ENCODE data around the gene KCTD8.

The KCTD8 gene

GRCh38 chr4:44160776-44161367, 287.7 kb downstream of the KCTD8 start:
- H3K4me3 ChIP-seq (replicated peaks; ENCODE audit: low read depth, low read length): no peak overlapping the region
- H3K27me3 ChIP-seq (replicated peaks; ENCODE audit: control insufficient read depth, insufficient read depth, low read length): no peaks in the 10 kb centered on the region
- TF ChIP-seq CTCF (IDR thresholded peaks at IDR 0.05; ENCODE audit: insufficient read depth, low read length, poor library complexity, severe bottlenecking): no peak
- H3K36me3 ChIP-seq (ENCODE audit: control insufficient read depth, insufficient read depth, low read length): no peaks in the 10 kb centered on the region
- no peak for DNase-seq (ENCODE audit: extremely low read depth, insufficient read length)

GRCh38 chr4:44159991-44160390, 288.6 kb downstream of the KCTD8 start:
- no peak for DNase-seq (ENCODE audit: extremely low read depth, insufficient read length)

DNA sequence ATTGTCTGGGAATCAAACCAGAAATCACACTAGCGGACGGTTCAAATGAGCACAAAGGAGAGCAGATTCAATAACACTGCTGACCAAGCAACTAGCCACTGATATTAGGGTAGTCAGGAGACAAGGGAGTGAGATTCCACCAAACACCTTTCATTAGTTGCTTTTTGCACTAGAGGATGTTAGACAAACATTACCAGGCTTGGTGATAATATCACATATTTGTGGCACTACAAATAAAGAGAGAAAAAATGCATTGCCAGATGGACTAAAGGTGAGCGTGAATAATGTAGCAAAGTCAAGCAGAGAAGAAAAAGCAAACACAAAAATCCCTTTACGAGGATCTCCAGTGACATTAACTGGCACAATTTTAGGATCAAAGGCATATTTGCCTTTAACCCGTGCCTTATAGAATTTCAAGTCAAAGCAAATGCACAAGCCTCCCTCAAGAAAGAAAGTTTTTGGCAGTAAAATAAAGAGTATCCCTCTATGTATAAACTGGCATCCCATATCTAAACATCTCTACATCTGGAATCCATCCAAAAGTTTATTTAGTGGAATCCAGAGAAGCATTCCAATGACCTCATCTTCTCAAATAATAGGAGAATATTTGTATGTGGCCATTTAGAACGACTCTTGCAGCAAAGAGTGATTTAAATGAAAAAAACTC, 290.9 kb downstream of the KCTD8 start:
- Histone ChIP-seq H3K4me3 (replicated peaks; ENCODE audit: low read depth, low read length) (no peak overlapping the region), H3K36me3 (ENCODE audit: control insufficient read depth, insufficient read depth, low read length) (no peaks in the 10 kb centered on the region), H3K27me3 (replicated peaks; ENCODE audit: control insufficient read depth, insufficient read depth, low read length) (no peaks in the 10 kb centered on the region)
- TF ChIP-seq CTCF (IDR thresholded peaks at IDR 0.05; ENCODE audit: insufficient read depth, low read length, poor library complexity, severe bottlenecking): no peak
- DNase-seq (ENCODE audit: extremely low read depth, insufficient read length): no peak

More at GRCh38 chr4:44159991-44160390, 288.6 kb downstream of the KCTD8 start:
- no peaks in the 10 kb centered on the region for H3K36me3 ChIP-seq (ENCODE audit: control insufficient read depth, insufficient read depth, low read length)
- H3K27me3 ChIP-seq (replicated peaks; ENCODE audit: control insufficient read depth, insufficient read depth, low read length): no peaks in the 10 kb centered on the region
- no peak for TF ChIP-seq CTCF (IDR thresholded peaks at IDR 0.05; ENCODE audit: insufficient read depth, low read length, poor library complexity, severe bottlenecking)
- H3K4me3 ChIP-seq (replicated peaks; ENCODE audit: low read depth, low read length): no peak overlapping the region

DNA sequence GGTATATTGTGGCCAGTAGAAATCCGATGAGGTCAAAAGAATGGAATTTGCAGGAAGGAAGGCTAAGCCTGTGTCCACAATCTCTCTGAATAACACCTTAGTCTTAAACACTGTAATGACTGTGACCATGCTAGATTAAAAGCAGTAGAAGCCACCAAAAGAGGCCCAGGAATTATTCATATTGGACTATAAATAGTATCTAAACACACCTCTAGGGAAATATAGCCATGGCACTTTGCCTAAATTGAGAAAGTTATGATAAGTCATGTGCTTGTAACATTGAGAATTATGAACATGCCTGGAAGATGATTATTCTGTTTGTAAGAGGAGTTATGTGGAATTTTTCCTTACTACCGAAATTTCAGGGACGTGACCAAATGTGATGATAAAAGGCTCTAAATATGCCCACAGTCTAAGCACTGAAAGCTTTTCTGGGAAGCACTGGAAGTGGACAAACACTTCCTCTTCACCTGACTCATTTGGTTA, 298.5 kb downstream of the KCTD8 start:
- no peak for TF ChIP-seq CTCF (IDR thresholded peaks at IDR 0.05; ENCODE audit: insufficient read depth, low read length, poor library complexity, severe bottlenecking)
- H3K27me3 ChIP-seq (replicated peaks; ENCODE audit: control insufficient read depth, insufficient read depth, low read length): no peaks in the 10 kb centered on the region
- H3K36me3 ChIP-seq (ENCODE audit: control insufficient read depth, insufficient read depth, low read length): no peaks in the 10 kb centered on the region
- DNase-seq (ENCODE audit: extremely low read depth, insufficient read length): no peak
- no peak overlapping the region for H3K4me3 ChIP-seq (replicated peaks; ENCODE audit: low read depth, low read length)

DNA sequence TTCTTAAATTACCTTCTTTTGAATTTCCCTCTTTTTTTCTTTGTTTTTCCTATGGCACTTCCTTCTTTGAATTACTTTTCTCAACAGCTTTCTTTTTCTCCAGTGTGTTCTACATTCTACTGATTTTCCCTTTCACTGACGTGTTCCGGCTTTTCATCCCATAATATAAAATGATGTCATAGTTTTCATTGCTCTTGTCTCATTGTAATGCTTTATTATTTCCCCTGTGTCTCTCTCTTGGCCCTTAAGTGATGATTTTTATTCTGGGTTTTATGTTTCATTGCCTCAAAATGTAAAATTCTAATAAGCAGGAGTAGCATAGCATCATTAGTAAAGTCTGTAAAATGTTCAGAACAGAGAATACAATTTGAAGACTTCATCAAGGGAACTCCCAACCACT, 299.3 kb downstream of the KCTD8 start:
- no peak for TF ChIP-seq CTCF (IDR thresholded peaks at IDR 0.05; ENCODE audit: insufficient read depth, low read length, poor library complexity, severe bottlenecking)
- Histone ChIP-seq H3K36me3 (ENCODE audit: control insufficient read depth, insufficient read depth, low read length) (no peaks in the 10 kb centered on the region), H3K4me3 (replicated peaks; ENCODE audit: low read depth, low read length) (no peak overlapping the region), H3K27me3 (replicated peaks; ENCODE audit: control insufficient read depth, insufficient read depth, low read length) (no peaks in the 10 kb centered on the region)
- DNase-seq (ENCODE audit: extremely low read depth, insufficient read length): no peak

All from GM06990 (cell line).